GM19193 (cell line): ENCODE measurements around the gene CHRNA10.

Experiments
- POLR2A ChIP-seq: IDR thresholded peaks from 4 replicates; pipeline ENCODE4 v1.6.1; 2011; ENCODE audit not compliant: insufficient read depth, insufficient read length; ENCODE audit errors: extremely low read depth

CHRNA10 gene

GRCh38 chr11:3644817-3645235 is 26.4 kb downstream of the CHRNA10 start, which contains the start of gene ART1:
ART1 (plus strand) TSS chr11:3645128; CDS start chr11:3659214, 14,086 bp downstream.
- no peak for TF ChIP-seq POLR2A

- TF ChIP-seq POLR2A: no peak
Observed at GRCh38 chr11:3642071-3642951, 28.9 kb downstream of the CHRNA10 start.

GRCh38 chr11:3641701-3642070 is 29.5 kb downstream of the CHRNA10 start, which contains the start of gene ART5:
ART5 (minus strand) TSS chr11:3641992; CDS start chr11:3641862, 130 bp downstream.
- TF ChIP-seq POLR2A: no peak

GRCh38 chr11:3641191-3641590 is 30.0 kb downstream of the CHRNA10 start:
- no peak for TF ChIP-seq POLR2A

DNA sequence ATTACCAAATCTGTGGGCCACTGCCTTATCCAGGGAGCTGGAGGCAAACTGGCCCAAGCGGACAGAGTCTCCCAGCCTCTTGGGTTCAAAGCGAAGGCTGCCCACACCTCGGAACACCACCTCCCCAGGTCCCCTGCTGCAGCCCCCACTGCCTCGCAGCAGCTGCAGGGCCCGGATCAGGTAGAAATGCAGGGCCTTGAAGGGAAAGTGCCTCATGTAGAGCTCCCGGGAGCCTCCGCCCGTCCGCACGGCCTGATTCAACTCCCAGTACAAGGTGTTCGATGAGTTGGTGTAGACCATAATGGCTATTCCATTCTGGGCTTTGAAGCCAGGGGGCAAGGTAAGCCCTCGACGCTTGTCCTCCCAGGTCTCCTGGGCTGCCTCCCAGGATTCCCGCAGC is 31.3 kb downstream of the CHRNA10 start:
- TF ChIP-seq POLR2A: no peak

GRCh38 chr11:3638513-3638912 is 32.7 kb downstream of the CHRNA10 start:
- no peak for TF ChIP-seq POLR2A

DNA sequence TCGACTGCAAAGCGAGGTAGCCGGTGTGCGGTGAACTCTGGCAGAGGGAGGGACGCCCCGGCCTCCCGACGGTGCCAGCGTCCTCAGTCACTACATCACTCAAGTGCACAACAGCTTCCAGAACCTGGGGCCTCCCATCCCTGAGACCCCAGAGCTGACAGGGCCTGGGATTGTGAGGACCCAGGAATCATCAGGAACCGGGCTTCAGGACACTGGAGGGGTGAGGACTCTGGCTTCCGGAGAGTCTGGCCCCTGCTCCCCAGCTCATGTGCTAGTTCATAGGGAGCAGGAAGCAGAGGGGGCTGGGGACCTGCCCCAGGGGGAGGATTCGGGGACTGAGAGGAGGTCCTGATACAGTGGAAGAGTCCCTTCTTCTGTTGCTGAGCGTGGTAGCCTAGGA is 34.0 kb downstream of the CHRNA10 start:
- no peak for TF ChIP-seq POLR2A

DNA sequence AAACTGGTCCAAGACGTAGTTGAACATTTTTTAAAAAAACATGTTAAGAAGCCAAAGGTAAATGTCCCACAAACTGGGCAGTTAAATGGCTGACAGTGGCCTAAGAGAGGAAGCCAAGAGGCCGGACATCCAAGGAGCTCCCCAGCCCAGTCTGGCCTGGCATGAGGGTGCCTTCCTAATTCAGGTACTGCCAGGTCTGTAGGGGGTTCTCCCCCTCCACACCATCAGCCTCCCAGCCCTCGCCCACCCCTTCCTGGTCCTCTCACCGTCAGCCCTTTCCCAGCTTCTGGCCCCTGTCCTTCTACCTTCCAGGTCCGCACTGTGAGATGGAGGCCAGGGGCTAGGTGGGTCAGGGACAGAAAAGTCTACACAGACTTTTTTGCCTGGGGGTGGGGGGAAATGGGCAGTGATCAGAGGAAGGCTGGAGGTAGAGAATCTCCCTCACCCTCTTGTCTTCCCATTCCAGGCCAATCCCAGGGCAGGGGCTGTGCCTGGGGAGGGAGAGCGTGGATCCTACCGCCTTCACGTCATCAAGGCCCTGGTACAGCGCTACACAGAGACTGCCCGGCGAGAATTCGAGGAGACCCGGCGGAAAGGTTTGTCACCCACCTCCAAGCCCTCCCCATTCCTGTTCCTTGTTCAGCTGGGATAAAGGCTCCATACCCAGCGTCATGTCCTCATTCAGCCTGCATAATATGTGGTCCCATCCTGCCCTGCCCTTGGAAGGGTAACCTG is 35.4 kb downstream of the CHRNA10 start:
- TF ChIP-seq POLR2A: no peak

DNA sequence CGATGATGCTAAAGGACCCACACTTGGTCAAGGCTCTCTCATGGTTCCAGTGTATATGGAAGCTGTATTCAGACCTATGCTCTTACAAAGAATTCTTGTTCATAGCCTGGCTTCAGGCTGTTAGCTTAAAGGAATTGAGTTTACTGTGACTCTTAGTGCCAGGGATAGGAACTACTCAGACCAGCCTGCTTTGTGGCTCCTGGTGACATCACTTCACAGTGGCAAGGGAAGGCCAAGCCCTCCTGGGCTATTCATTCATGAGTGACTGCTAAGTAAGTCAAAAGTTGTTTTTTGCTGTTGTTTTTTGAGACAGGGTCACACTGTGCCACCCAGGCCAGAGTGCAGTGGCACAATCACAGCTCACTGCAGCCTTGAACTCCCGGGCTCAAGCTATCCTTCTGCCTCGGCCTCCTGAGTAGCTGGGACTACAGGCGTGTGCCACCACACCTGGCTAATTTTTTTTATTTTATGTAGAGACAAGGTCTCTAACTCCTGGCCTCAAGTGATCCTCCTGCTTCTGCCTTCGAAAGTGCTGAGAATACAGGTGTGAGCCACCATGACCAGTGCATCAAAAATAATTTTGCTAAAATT is 39.0 kb downstream of the CHRNA10 start:
- no peak for TF ChIP-seq POLR2A

DNA sequence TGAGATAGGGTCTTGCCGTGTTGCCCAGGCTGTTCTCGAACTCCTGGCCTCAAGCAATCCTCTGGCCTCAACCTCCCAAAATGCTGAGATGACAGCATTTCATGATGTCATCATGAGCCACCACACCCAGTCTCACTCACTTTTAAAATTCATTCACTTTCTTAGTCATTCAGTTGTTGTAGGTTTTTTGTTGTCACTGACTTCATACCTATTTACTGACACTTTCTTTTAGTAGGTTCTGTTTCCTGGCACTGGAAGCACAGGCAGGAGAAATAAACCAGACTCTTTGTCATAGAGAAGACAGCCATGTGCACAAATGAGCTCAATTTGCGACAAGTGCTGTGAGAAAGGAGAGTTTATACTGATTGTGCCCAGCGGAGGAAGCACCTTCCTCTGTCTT is 39.9 kb downstream of the CHRNA10 start:
- no peak for TF ChIP-seq POLR2A

GRCh38 chr11:3627291-3627690 is 43.9 kb downstream of the CHRNA10 start:
- no peak for TF ChIP-seq POLR2A

DNA sequence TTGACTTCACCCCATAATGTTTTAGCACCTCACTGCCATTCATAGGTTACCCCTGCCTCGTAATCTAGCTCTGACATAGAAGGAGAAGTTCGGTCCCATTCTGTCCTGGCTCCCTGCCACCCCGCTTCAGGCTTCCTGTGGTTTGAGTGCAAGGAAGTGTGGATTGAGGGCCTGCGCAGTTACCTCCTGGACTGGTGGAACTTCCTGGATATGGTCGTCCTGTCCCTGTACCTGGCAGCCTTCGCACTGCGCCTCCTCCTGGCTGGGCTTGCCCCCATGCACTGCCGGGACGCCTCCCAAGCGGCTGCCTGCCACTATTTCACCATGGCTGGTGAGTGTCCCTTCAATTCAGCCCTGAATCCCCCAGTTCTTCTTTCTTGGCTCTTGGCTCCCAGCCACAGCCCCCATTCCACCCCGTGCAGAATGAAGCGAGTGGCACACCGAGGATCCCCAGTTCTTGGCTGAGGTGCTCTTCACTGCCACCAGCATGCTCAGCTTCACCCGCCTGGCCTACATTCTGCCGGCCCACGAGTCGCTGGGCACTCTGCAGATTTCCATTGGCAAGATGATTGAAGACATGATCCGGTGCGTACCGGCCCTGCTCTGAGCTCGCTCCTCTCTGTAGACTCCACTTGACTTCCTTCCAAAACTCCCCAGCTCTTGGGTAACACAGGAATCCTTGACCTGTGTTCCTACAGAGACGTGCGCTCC is 44.8 kb downstream of the CHRNA10 start:
- no peak for TF ChIP-seq POLR2A

GRCh38 chr11:3623767-3624458 is 47.3 kb downstream of the CHRNA10 start:
- no peak for TF ChIP-seq POLR2A

DNA sequence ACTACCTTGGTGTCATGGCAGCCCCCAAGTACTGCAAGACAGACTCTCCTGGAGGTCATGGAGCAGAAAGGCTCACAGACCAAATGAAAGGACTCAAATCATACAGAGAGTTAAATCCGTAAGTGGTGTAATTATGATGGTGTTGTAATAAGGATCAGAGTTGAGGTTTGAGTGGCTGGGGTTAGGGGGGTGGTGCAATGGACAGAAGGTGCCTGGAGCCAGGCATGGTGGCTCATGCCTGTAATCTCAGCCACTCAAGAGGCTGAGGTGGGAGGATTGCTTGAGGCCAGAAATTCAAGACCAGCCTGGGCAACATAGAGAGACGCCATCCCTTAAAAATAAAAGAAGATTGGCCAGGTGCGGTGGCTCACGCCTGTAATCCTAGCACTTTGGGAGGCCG is 48.1 kb downstream of the CHRNA10 start:
- TF ChIP-seq POLR2A: no peak
